ENCODE measurements around the gene PLET1.
"Not testable (repeated sequence)": the region's sequence is repeated elsewhere in the genome, so short reads cannot be mapped to it uniquely, and the experiment has no call there.

Gene PLET1

DNA sequence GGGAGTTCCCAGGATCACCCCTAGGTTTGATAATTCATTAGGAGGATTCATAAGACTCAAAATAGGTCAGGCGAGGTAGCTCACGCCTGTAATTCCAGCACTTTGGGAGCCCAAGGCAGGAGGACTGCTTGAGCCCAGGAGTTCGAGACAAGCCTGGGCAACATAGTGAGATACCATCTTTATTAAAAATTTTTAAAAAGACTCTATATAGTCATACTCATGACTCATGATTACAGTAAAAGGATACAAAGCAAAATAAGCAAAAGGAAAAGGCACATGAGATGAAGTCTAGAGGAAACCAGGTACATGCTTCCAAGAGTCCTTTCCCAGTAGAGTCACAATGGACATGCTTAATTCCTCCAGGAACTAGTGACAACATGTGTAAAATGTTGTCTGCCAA, 48.4 kb downstream of the PLET1 start:
- DNase-seq (ENCODE audit: low read depth), result no peak

DNA sequence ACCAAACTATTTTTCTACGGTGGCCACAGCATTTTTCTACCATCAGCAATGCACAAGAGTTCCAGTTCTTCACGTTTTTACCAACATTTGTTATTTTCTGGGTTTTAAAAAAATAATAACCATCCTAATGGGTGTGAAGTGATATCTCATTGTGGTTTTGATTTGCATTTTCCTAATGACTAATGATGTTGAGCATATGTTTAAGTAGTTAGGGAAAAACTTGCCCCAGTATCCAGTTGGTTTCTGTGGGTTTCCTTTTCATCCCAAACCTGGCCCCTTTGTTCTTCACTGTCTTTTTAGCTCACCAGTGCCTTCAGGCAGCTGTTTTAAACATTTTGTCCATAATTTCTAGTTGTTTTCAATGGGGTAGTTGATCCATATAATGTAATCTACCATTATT, 49.1 kb downstream of the PLET1 start:
- no peak for DNase-seq (ENCODE audit: low read depth)

DNA sequence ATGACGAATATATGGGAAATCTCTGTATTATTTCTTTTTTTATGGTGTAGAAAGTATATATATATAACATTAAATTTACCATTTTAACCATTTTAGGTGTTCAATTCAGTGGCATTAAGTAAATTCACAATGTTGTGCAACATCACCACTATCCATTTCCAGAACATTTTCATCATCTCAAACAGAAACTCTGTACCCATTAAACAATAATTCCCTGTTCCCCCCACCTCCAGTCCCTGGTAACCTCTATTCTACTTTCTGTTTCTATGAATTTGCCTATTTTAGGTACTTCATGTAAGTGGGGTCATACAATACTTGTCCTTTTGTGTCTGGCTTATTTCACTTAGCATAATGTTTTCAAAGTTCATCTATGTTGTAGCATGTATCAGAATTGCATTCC, 49.8 kb downstream of the PLET1 start:
- DNase-seq (ENCODE audit: low read depth), result no peak

DNA sequence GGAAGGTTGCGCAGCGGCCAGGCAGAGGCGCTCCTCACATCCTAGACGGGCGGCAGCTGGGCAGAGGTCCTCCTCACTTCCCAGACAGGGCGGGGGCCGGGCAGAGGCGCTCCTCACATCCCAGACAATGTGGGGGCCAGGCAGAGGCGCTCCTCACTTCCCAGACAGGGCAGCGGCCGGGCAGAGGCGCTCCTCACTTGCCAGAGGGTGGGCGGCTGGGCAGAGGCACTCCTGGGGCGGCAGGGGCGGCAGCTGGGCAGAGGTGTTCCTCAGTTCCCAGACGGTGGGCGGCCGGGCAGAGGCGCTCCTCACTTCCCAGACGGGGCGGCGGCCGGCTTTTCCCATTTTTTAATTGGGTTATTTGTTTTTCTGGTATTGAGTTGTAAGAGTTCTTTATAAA, 54.6 kb downstream of the PLET1 start:
- DNase-seq (ENCODE audit: low read depth), result no peak

DNA sequence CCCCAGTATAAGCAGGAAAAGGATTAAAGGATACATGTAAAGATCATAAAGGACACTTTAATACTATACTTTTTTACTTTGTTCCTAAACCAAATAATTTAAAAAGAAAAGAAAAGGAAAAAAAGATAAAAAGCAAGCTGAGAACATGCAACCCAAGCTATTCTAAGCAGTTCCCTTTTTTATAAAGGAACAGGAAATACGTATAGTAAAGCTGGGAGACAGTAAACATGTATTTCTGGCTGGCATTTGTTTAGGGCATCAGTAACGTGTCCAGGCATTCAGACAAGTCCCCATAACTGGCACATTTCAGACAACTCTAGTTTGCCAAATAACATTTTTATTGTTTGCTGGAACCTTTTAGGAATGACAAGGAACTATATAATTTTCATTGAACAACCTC, 60.4 kb downstream of the PLET1 start:
- DNase-seq (ENCODE audit: low read depth), result no peak

DNA sequence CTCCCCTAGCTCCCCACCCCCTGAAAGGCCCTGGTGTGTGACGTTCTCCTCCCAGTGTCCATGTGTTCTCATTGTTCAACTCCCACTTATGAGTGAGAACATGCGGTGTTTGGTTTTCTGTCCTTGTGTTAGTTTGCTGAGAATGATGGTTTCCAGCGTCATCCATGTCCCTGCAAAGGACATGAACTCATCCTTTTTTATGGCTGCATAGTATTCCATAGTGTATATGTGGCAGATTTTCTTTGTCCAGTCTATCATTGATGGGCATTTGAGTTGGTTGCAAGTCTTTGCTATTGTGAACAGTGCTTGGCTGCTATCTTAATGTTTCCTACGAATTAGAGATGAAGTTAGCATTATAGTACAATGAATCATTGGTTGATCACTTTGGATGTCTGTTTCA, 61.6 kb downstream of the PLET1 start:
- not testable (repeated sequence) for DNase-seq (ENCODE audit: low read depth)
